NCI-H526 (cell line): ENCODE measurements around the gene PPHLN1.

Experiments
- DNase-seq, 2 experiments: peaks; one replicate each; lab custom pipeline; 2025; lab: John Stamatoyannopoulos, UW

Gene PPHLN1

DNA sequence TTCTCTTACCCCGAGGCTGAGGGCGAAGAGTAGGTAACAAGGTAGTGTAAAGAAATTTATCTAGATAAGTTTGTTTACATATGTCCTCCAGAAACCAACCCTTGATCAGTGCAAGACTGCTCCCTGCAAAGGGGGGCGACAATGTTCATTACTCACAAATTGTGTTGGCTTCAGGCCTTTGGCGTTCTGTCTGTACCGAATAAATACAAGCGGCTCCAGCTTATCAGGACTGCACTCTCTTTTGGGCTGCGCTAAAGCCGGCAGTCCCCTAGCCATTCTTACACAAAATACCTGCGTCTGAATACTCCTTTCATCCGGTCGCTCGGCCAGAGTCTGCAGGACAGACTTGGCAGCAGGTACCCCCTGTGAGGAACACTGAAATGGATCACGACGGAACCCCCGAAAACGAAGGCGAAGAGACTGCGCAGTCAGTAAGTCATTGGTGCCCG lies 116.4 kb downstream of the PPHLN1 start:
- no peak for DNase-seq

DNA sequence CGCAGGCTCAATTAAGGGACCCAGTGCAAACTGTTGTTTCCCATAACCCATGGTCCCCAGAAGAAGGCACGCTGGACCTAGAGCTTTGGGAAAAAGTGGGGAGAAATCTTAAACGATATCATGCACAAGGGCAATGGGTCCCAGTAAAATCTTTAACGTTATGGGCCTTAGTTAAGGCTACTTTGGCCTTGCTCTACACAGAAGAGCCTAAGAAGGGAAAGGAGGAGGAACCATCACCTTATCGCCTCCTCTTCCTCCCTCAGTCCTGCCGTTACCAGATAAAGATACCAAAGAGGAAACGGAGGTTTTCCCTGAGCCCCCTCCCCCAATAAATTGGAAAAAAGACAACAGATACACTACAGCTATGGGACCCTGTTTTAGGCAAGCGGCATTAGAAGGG lies 116.9 kb downstream of the PPHLN1 start:
- DNase-seq, result no peak

DNA sequence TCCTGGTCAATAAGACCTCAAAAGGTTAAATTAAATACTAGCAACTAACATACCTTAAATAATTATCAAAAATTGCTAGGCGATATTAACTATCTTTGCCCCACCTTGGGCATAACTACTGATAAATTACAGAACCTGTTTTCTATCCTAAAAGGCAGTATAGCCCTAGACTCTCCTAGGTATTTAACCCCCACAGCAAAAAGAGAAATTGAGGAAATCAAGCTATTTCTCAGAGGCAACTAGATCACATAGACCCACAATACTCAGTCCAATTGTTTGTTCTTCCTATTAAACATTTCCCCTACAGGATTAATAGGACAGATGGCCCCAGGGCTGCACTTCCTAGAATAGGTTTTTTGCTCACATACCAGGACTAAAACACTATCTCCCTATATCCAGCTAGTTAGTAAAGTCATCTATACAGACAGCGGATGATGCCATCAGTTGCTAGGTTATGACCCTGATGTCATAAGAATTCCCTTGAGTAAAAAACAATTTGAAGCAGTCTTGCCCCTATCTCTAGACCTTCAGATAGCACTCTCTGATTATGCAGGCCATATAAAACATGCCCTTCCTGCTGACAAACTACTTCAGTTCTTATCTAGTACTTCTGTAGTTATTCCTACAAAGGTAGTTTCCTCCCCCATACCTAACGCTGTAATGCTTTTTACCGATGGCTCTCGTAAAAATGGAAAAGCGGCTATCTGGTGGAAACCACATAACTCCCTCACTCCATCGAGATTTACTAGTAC lies 118.4 kb downstream of the PPHLN1 start:
- no peak for DNase-seq

DNA sequence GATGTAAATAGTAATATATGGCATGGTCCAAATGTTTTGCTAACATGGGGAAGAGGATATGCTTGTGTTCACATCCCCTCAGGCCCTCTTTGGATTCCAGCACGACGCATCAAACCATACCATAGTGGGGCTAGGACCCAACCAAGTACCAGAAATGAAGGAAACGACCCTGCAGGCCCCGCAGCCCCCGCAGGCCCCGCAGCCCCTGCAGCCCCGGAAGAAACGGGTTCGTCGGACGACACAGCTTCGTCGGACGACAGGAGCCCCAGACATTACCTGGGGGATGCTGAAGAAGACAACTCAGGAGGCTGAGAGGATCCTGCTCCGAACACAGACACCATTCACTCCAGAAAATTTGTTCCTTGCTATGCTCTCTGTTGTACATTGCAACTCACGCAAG lies 119.9 kb downstream of the PPHLN1 start:
- DNase-seq, result no peak

DNA sequence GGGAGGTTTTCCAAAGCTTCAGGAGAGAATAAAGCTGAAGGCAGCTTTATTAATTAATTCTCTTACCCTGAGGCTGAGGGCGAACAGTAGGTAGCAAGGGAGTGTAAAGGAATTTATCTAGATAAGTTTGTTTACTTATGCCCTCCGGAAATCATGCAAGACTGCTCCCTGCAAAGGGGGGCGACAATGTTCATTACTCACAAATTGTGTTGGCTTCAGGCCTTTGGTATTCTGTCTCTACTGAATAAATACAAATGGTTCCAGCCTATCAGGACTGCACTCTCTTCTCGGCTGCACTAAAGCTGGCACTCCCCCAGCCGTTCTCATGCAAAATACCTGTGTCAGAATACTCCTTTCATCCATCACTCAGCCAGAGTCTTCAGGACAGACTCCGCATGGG lies 120.8 kb downstream of the PPHLN1 start:
- DNase-seq, result no peak

DNA sequence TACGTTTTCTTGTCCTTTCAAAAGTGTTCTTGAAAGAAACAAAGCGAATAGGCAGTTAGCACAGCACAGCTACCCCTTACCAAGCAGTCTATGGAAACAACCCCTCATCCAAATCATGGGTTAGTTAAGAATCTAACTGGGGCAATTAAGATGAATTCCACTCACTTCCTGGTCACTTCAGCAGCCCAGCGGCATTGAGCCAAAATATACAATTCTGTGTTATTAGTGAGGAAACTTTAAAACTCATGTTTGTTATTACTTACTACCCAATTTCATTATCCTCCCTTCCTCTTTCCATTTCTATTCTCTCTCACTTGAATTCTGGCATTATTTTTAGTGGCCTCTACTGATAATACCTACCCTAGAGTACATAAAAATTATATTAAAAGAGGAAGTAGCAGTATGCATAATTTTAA lies 121.4 kb downstream of the PPHLN1 start:
- DNase-seq, result no peak

DNA sequence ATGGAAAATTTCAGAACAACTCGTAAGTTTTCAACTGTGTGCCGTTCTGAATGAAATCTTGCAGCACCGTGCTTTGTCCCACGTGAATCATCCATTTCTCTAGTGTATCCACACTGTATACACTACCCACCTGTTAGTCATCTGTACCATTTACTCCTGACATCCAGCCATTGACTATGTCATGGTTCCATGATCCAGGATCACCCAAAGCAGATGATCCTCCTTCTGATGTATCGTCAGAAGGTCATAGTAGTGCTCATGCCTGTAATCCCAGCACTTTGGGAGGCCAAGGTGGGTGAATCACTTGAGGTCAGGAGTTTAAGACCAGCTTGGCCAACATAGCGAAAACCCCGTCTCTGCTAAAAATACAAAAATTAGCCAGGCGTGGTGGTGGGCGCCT lies 122.9 kb downstream of the PPHLN1 start:
- DNase-seq, result no peak

DNA sequence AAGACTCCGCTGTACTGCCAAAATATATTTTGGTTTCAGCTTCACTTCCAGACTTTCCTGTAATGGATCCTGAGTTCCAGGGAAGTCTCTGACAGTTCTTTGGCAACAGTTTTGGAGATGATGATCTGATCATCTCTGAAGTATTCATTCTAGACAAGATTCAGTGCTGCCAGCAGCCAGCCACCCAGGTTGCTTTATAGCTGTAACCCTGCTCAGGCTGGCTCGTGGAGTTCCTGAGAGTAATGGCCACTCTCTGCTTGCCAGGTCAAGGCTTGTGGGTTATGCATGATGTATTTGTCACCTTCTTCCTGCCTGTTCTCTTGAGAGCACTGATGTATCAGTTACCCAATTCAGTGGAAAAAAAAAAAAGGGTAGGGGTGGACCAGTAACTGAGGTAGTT lies 124.3 kb downstream of the PPHLN1 start:
- no peak for DNase-seq

DNA sequence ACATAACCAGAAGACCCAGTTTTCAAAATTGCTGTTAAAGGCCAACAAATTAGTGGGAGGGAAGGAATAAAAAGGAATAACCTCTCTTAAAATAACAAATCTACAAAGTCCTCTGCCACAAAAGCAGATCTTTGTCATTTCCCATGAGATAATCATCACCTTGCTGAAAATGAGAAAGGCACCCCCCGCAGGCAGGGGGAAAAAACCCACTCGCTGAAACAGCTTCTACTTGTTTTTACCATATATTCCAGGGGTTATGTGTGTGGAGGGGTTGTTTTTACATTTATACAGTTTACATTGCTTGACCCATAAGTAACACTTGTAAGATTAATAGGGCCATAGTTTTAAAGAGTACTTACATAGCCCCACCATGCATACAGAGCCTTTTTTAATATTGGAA lies 132.6 kb downstream of the PPHLN1 start:
- no peak for DNase-seq

DNA sequence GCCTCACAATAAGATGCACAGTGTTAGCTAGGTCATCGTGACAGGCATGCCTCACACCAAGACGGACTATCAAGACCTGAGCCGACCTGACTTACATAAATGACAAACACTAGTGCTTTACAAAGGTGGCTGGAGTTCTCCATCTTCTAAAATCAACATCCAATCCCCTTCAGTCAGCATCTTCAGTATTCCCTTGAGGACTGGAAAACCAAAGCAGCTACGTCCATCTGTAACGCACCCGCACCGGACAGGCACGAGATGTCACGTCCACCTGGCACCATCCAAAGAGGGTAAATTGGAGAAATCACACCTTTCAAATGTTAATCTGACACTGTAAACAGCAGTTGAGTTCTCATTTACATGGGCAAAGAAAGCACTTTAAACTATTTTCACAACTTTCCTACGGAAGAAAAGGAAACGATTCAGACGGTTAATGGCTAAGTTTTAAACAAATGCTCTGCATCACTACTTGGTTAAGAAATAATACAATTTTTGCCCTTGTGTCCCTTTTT lies 133.4 kb downstream of the PPHLN1 start:
- DNase-seq, result no peak

DNA sequence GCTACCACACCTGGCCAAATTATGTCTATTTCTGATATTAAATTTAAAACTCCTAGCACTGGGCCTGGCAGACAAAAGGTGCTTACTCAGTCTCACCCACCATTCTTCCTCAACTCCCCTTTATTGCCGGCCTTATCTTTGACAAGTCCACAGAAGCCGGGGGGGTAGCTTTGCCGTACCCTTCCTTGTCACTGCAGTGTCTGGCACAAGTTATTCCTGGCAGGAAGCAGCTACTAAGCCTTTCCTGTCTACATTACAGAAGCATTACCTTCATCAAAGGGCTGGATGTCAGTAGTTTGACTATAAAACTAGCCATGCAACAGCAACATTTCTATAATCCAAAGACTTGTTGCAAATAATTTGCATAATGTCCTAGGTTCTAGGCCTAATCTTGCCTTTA lies 136.5 kb downstream of the PPHLN1 start:
- DNase-seq, result no peak

DNA sequence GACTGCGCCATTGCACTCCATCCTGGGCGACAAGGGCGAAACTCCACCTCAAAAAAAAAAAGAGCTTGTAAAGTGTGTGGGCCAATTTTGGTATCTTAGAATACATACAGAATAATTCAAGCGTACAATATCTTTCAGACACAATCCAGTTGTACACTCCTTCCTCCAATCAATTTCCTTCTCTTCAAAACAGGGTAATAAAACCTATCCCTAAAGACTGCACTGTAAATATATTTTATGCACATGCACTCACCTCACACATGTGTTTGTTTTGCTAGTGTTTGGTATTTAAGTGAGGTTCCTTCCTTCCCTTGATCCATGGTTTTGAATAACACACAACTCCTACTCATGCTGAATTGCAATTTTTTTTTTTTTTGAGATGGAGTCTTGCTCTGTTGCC lies 137.7 kb downstream of the PPHLN1 start:
- DNase-seq, result no peak

DNA sequence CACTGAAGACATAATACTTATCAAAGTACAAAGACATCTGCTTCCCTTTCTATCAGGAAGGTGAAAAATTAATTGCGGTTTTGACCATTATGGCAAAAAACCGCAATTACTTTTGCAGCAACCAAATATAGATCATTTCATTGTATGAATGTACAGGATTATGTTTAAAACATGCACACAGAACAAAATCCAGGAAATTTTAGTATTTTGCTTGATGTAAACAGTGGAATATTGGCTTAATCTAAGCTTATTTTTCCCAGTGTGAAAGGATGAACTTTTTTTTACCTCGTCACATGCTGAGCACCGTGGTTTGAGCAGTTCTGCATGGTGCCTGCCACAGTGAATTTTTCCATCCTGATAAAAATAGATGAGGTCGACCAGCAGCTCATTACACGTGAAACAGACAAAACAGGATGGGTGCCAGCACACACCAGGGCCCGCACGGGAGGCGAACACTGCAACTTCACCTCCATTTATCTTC lies 142.4 kb downstream of the PPHLN1 start:
- DNase-seq, result no peak

DNA sequence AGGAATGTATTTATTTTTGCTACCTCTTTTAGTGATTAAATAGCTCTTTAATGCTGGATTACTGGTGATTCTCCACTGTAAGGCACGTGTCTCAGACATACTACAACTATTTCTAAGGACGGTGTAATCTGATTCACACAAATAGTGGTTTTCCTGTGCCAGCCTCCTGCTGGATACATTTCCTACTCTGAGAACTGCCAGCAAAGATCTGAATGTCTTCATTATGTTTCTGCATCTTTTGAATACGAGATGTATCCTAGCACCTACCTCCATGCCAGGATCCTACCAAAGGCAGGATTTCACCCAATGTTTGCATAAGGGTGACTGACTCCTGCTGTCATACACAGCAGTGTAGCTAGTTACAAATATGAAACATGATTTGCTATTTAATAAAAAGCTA lies 143.0 kb downstream of the PPHLN1 start:
- peak in 1 of 2 experiments; percentile 23 for DNase-seq

DNA sequence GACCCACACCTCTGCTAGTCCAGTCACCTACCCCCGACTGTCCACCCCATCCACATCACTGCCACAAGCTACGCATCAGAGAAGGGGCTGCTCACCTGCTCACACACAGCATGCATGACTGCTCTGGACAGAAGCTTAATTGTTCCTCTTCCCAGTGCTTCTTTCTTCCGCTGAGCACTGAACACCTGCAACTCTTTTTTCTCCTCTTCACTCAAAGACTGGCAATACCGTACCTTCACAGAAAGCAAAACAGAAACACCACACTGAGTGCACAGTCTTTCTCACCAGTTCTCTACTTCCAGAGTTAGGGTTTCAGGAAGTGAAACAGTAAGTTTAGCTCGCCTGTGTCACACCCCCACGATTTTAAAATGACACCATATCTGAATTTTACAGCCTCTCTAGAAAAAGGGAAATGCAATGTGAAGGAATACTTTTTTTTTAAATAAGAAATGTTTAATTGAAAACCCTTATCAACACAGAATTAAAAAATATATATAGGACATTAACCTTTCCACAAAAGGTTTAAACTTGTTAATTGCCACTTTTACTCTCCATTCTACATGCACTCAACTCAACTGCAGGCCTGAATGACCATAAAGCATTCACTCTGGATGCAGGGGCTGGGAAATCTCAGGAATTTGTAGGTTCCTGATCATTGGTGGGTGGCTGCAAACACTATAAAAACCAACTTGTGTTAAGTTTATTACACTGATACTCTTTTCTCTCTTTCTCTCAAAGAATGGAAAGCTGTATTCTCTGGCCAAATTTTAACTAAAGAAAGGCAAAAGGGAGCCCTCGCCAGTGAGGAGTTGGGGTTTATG lies 143.6 kb downstream of the PPHLN1 start:
- peak in 1 of 2 experiments; percentile 23 for DNase-seq

DNA sequence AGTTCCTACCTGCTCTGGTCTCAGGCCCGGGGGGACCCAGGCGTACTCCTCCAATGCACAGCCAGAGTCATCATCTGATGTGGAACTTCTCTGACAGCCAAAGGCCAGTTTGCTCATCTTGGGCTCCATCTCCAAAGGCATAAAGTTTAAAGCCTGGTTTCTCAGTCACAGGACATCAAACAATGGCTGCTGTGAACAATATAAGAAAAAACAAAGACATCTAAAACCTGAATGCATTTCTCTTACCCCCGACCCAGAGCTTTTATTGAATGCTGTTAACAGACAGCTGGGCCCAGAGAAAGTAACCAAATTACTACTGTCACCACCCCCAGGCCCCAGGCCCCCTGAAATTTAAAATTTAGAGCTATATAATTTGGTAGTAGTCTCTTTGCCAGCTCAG lies 146.4 kb downstream of the PPHLN1 start:
- no peak for DNase-seq

DNA sequence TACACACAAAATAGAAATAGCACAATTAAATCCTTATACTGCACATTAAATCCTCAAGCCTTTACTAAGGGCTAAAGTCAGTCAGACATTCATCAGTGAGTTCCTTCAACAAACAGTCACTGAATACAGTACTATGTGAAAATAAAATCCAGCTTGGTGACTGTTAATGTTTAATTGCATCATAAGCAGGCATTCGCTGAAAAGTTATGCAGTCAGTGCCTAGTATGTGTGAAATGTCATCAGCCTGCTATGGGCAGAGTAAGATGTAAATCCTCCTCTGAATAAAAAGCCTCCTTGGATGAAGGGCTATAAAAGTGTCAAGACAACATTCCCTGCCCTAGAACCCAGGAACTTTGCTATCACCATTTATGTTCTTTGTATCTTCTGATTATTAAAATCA lies 147.2 kb downstream of the PPHLN1 start:
- DNase-seq, result no peak

DNA sequence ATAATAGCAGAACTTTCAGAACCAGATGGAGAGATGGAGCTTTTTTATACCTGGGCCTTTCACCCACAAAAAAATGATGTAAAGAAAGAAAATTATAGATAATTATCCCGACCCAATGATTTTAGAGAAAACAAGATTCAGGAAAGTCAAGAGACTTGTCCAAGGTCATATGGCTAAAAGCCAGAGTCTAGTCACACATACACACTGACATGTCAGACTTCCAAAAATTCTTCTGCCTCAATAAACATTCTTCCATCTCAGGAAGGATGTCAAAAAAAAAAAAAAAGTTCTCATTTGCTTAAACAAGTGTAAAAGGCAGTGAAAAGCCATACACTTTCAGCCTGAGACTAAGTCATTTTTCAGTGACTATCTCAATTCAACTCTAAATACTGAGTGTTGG lies 147.6 kb downstream of the PPHLN1 start:
- no peak for DNase-seq

DNA sequence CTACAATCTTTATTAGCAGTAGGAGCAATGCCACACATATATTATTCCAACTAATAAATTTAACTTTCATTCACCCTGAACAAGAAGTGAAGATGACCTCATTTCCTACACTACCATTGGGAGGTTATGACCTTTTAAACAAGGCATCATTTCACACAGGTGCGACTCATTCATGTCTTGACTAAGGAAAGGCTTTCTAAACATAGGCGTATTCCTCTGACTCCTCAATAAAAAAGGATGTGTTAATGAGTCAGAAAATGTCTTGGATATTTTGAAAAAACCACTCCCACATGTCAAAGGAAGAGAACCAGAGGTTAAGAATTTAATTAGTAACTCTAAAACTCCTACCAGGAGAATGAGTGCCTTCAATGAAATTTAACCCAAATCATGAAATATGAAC lies 148.4 kb downstream of the PPHLN1 start:
- no peak for DNase-seq

DNA sequence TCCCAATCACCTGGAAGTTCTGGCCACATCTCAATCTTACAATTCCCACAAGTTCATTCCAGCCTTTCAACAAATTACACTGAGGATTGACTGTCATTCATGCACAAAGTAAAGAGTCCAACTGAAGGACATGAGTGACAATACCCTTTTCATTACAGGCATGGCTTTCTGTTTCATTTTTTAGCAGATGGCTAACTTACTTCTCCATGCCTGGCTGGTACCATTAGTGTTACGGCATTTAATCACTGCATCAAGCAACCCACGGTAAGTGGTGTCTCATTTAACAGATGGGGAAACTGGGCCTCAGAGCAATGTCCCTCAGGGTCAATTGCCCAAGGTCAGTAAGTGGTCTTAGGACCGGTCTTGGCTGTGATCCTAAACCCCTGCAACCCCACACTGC lies 149.1 kb downstream of the PPHLN1 start:
- DNase-seq, result no peak

DNA sequence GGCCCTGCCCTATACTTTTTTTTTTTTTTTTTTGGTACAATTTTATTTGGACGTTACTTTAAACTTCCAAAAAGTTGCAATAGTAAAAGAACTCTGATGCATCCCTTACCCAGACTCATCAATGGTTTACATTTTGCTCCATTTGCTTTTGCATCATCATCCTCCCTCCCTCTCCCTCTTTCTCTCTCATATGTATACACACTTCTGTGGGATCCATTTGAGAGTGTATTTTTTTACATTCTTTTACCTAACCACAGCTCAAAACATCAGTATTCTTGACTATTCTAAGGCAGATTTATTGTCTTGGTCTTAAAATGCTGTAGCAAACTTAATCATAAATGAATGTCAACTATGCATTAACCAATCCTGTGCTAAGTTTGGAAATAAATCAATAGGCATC lies 152.0 kb downstream of the PPHLN1 start:
- DNase-seq, result no peak

DNA sequence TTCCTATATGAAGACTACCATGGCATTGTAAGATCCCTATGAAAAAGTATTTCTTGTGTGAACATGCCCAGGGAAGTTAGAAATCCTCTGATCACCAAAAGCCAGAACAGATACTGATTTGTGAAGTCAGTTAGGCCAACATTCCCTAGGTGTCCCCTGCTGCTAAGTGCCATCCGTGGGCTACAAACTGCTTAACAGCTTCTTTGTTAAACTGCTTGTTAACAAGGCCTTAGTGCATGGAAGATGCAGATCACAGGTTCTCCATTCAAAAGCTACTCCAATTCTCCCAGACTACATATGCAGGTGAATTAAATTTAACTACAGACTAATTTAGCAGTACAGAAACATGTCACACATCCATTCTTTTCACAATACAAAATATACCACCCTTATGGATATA lies 155.4 kb downstream of the PPHLN1 start:
- no peak for DNase-seq
